ENCODE results near the gene DEFB131A.
"Not testable (repeated sequence)": the region's sequence is repeated elsewhere in the genome, so short reads cannot be mapped to it uniquely, and the experiment has no call there.

DNA sequence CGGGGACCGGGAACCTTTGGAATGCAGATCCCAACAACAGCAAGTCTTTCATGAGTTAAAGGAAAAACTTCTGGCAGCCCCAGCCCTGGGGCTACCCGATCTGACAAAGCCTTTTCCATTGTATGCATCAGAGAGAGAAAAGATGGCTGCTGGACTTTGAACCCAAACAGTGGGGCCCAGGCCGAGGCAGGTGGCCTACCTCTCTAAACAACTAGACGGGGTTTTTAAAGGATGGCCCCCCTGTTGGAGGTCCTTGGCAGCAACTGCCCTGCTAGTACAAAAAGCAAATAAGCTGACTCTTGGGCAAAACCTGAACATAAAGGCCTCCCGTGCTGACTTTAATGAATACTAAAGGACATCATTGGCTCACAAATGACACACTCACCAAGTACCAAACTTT is 10.1 kb downstream of the DEFB131A start:
- TF ChIP-seq, protein P1, sequence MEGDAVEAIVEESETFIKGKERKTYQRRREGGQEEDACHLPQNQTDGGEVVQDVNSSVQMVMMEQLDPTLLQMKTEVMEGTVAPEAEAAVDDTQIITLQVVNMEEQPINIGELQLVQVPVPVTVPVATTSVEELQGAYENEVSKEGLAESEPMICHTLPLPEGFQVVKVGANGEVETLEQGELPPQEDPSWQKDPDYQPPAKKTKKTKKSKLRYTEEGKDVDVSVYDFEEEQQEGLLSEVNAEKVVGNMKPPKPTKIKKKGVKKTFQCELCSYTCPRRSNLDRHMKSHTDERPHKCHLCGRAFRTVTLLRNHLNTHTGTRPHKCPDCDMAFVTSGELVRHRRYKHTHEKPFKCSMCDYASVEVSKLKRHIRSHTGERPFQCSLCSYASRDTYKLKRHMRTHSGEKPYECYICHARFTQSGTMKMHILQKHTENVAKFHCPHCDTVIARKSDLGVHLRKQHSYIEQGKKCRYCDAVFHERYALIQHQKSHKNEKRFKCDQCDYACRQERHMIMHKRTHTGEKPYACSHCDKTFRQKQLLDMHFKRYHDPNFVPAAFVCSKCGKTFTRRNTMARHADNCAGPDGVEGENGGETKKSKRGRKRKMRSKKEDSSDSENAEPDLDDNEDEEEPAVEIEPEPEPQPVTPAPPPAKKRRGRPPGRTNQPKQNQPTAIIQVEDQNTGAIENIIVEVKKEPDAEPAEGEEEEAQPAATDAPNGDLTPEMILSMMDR (IDR thresholded peaks at IDR 0.05) = not testable (repeated sequence)
- not testable (repeated sequence) for TF ChIP-seq ZFX (IDR thresholded peaks at IDR 0.05; ENCODE audit: borderline replicate concordance)

Measured in 22Rv1 (cell line).